OCI-LY7 (cell line): ENCODE results near the gene FEV.

ENCODE experiments used
- EZH2phosphoT487 ChIP-seq: fragments of 200-600 bp; sonication (generic); IDR thresholded peaks from 2 replicates; pipeline ENCODE4 v1.6.1; 2018; ENCODE audit warnings: low read depth, borderline replicate concordance, mild to moderate bottlenecking, mixed run types, antibody characterized with exemption, low read length, moderate library complexity, mixed read lengths
- TF ChIP-seq, protein P1 (sequence below): fragments of 200-600 bp; sonication (generic); conservative IDR thresholded peaks from 2 replicates; pipeline ENCODE4 v1.5.1; 2014; ENCODE audit warnings: mild to moderate bottlenecking, antibody characterized with exemption, low read length, moderate library complexity, mixed read lengths

DNA sequence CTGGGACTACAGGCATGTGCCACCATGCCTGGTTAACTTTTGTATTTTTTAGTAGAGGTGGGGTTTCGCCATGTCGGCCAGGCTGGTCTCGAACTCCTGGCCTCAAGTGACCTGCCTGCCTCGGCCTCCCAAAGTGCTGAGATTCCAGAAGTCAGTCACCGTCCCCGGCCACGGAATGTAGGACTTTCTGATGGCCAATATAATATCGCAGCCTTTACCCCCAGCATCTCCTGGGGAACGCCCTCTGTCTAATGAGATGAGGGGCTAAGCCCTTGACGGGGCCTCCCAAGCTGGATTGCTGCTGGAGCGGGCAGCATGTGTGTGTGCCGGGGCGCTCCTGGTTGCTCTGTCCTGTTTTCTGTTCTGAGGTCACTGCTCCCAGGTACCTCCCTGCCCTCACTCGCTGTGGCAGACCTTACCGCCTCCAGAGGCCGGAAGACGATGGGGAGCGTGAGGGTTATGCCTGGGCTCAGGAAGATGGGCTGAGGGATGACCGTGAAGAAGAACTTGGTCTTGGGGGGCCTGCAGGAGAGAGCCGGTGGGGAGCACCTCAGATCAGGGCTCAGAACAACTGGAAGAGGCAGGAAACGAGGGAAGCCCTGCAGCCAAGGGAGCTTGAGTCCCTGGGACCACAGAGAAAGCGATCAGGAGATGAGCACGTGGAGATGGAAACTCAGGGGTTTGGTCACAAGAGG is 47.2 kb upstream of the FEV start:
- TF ChIP-seq, protein P1, sequence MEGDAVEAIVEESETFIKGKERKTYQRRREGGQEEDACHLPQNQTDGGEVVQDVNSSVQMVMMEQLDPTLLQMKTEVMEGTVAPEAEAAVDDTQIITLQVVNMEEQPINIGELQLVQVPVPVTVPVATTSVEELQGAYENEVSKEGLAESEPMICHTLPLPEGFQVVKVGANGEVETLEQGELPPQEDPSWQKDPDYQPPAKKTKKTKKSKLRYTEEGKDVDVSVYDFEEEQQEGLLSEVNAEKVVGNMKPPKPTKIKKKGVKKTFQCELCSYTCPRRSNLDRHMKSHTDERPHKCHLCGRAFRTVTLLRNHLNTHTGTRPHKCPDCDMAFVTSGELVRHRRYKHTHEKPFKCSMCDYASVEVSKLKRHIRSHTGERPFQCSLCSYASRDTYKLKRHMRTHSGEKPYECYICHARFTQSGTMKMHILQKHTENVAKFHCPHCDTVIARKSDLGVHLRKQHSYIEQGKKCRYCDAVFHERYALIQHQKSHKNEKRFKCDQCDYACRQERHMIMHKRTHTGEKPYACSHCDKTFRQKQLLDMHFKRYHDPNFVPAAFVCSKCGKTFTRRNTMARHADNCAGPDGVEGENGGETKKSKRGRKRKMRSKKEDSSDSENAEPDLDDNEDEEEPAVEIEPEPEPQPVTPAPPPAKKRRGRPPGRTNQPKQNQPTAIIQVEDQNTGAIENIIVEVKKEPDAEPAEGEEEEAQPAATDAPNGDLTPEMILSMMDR: no peak
- TF ChIP-seq EZH2phosphoT487: no peak
